HPDE6-E6E7 (cell line): Measurements from ENCODE around the gene KRT7.

Experiments used
- DNase-seq: peaks from one replicate; pipeline ENCODE4 v3.0.0; 2011; ENCODE audit warnings: missing footprints; ENCODE audit errors: extremely low spot score

Gene KRT7

GRCh38 chr12:52232674-52233461, at the start of gene KRT7:
Gene KRT7, plus strand, starts transcription at chr12:52233243. Its CDS starts 54 bp downstream, at chr12:52233297.
- DNase-seq = no peak

GRCh38 chr12:52183544-52183910, 49.5 kb upstream of the KRT7 start:
- DNase-seq = no peak

- no peak for DNase-seq
These were observed 49.1 kb upstream of the KRT7 start for GRCh38 chr12:52183971-52184370.

DNA sequence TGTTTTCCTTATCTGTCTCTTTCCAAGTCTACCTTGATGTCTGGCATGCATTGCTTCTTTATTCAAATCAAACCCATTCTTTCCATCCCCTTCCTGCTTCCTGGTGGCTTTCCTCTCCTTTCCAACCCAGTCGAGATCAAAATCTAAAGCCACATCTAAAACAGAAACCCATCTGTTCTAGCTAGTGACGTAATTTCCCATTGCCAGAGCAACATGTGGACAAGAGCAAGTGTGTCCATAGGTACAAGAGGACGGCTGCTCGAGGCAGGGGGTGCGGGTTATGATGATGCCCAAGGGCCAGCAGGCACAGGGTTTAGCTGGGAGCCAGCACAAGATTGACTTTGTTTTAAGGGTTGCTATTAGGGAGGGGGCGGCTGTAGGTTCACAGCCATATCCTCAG, 48.2 kb upstream of the KRT7 start:
- no peak for DNase-seq

GRCh38 chr12:52185400-52185967, 47.6 kb upstream of the KRT7 start:
- no peak for DNase-seq

DNA sequence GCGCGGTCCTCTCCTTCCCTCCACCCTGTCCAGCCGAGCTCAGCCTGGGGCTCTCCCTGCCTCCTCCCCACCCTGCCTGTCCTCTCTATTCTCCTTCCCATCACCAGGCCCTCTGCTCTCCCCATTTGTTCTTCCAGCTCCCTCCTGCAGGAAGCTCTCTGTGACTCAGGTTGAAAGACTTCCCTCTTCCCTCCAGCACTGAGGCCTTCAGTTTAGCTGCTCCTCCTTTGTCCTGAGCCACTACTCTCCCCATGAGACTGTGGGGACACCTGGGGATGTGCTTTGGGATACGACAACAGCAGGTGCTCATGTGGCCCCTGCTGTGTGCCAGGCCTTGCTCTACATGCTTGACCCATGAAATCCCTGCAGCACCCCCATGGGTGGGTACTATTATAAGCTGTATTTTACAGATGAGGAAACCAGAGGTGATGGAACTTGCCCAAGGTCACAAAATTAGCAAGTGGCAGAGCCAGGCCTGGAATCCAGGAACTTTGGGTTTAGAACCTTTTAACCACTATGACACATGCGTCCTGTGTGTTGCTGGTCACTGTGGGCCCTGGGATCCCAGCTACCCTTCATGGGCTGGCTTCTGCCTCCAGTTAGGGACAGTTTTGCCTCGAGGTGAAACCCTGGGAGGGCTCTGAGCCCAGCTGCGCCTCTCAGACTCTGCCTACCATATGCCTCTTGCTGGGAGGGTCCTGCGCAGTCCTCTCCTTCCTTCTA, 46.8 kb upstream of the KRT7 start:
- DNase-seq = peak; percentile 66

DNA sequence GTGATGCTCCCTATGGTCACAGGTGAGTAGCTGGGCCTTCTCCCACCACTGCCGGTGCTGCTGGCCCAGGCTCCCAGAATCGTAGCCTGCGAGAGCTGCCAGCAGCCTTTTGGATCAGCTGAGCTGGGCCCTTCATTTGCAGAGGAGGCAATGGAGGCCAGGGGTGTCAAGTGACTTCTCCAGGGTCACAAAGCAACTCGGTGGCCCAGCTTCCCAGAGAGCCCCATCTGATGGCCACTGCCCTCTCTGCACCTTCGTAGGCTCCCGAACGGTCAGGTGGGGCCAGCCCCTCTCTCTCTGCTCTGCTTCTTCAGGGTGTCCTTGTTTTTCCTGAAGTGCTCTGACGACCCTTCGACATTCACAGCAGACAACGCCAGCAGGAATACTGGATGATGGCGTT, 45.8 kb upstream of the KRT7 start:
- DNase-seq = no peak

GRCh38 chr12:52187640-52188039, 45.4 kb upstream of the KRT7 start:
- DNase-seq = no peak

- no peak for DNase-seq
These were observed 44.4 kb upstream of the KRT7 start for GRCh38 chr12:52188658-52189057.

DNA sequence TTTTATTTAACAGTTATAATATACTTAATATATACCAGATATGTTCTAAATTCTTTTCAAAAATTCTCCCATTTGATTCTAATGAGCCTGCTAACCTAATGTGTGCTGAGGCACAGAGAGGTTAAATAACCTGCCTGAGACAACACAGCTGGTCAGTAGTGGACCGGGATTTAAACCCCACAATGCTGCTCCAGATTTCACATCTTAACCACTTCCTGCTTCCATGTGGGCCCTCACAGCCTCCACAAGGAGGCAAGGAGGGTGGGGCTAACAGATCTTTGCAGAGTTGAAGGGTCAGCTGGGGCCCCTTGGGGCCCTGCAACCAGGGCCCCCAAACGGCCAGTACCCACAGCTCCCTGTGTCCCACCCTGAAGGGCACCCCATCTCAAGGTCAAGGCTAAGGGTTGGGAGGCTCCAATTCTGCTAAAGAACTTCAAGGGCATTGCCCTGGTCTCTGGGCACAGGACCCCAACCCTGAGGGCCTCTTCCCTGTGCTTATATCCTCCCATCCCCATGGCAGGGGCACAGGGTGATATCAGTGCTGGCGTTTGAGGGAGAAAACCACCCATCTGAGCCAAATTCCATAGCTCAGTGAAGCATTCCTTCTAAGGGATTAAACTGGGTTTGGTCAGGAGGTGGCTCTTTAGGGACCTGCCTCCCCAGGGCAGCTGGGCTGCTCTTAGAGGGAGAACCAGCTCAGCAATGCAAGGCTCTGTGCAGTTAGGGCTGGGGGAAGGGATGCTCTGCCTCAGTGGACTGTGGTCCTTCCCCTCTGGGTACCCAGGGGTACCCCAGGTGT, 43.5 kb upstream of the KRT7 start:
- DNase-seq = no peak

DNA sequence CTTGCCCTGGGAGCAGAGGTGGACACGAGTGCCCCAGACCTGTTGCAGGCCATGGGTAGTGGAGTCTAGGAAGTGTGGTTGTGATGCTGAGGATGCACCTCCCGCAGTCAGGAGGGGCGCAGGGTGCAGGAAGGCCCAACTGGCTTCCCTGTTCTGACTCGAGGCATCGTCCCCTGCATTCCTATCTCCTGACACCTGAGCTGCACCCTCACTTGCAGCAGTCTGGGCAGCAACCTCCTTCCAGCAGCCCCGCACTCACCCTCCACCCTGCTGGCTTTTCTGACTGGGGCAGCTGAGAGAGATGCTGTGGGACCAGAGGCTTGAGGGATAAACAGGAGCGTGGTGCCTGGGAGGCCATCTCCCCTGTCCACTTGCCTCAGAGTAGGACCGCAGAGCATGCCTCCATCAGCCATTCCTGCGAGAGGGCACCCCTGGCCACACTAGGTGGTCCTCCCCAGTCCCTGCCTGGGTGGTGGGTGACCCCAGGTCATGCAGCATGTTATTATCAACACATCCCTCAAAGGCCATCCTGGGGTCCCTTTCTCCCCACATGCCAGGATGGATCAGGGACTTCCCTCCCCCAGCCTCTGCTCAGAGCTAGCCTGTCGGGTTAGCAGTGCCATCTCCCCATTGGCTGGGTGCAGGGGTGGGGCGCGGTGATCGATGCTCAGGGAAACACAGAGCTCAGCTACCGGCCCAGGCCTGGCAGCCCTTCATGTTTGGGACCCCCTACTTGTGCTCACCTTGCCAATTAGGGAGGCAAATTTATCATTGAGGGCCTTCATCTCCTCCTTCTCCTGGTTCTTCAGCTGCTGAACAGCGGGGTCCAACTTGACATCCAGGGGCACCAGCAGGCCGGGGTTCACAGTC, 41.9 kb upstream of the KRT7 start:
- DNase-seq = no peak

DNA sequence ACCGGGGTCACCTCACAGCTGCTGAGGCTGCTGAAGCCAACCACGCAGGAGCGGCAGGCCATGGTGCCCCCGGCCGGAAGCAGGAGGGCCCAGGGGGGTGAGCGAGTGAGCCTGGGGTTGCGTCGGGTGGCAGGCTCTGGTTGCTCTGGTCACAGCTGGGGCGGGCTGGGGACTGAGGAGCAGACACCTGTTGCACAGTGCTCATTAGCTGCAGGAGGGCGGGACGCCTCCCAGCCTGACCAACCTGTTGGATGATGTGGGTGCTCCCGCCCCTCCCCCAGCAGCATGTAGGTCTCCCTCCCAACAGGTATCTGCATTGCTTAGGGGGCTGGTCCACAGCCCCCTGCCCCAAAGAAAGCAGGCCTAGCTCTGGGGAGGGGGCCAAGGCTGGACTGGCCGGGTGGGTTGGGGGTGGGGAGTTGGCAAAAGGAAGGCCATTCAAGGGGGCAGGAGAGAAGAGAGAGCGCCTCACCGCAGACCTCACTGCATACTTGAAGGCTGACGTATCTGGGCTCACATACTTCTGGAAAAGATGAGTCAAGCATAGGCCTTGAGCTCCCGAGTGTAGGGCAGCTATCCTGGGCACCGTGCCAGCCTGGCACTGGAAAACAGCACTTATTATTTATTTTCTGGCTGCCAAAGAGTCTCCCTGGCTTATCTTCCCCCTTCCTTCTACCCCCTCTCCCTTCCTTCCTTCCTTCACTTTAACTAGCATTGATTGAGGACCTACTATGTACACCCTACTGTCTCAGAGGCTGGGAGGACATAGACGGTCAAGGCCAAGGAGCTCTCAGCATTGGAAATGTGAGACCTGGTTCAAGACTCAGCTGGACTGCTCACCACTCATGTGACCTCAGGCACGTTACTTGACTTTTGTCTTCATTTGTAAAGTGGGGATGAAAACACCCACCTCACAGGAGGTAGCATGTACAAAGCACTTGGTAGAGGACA, 40.9 kb upstream of the KRT7 start, which contains the start of gene KRT80:
KRT80 (minus strand) TSS at position 174 of the 951 bp plus-strand sequence; CDS start at position 62, 112 bp downstream.
- DNase-seq = peak; percentile 98

- DNase-seq = no peak
These were observed 39.5 kb upstream of the KRT7 start for GRCh38 chr12:52193532-52193931.

- DNase-seq = no peak
These were observed 39.1 kb upstream of the KRT7 start for GRCh38 chr12:52193991-52194390.

- DNase-seq = no peak
These were observed 37.8 kb upstream of the KRT7 start for GRCh38 chr12:52195065-52195730.

DNA sequence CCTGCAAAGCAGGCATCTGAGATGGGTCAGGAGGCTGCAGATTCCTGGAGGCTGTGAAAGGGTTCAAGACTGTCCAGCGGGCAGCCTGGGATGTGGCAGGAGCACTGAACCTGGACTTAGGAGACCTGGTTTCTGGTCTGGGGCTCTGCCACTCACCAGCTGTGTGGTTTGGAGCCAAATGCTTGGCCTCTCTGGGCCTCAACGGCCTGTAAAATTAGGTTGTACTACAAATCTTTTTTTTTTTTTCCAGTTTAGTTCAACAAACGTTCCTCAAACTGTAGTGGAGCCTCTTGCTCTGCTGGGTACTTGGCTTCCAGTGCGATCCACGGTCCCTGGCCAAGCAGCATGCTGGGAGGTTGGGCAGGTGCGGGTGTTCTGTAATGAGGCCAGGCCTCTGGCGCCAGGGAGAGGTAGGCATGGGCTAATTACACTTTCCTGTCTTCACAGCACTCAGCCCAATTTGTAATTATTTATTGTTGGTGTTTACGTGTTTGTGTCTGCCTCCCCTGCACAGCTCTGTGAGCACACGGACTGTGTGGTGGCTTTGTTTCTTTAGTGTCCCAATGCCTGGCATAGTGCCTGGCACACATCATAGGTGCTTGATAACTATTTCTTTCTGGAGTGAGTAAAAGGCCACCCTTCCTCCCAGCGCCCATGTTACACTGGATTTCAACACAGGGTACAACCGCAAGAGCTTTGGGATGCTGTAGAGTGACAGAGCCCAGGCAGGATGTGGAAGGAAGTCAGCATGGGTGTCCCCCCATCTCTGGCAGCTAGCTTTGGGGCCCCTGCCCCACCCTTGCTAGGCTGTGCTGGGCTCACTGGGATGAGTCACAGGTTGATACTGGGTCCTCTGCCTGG, 35.4 kb upstream of the KRT7 start:
- no peak for DNase-seq

- no peak for DNase-seq
These were observed 34.4 kb upstream of the KRT7 start for GRCh38 chr12:52198454-52199215.
